GM21367 (cell line): ENCODE data around the gene OSTC.
A peak's percentile ranks its signal among the peaks of the same experiment; 100 is the strongest.
"Not testable (repeated sequence)": the region's sequence is repeated elsewhere in the genome, so short reads cannot be mapped to it uniquely, and the experiment has no call there.

Experiments
- ATAC-seq: cut with Tn5 transposase; IDR thresholded peaks from one replicate; pipeline ENCODE4 v1.9.1; 2021; ENCODE audit not compliant: unreplicated experiment

Gene OSTC

DNA sequence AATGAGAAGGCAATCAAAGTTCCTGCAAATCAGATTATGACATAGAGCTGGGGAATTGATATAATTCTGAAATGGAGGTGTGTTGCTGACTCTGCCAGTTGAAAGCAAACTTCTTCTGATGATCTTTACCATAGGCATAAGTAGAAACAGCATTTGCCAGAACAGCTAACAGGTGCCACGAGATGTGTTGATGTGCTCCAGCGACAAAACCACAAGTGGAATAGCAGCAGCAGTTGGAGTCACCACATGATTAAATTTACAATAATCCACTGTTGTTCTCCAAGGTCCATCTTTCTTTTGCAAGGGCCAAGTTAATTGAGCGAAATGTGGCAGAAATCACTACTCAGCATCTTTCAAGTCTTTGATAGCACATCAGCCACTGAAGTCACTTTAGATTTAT lies 3.7 kb upstream of the OSTC start:
- no peak for ATAC-seq

DNA sequence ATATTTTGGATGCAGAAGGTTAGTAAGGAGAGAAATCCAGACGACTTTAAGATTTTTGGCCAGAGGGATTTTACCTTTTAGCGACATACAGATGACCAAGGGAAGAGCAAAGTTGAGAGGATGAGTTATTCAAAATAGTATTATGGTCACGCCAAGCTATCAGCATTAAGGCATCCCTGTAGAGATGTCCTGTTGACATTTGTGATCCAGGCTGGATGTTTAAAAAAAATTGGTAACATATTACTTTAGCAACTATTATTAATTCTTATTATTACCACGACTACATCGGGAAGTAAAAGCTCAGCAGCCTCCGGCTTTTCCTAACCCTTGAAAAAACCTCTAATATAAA lies 562 bp upstream of the OSTC start:
- peak; percentile 4 for ATAC-seq

DNA sequence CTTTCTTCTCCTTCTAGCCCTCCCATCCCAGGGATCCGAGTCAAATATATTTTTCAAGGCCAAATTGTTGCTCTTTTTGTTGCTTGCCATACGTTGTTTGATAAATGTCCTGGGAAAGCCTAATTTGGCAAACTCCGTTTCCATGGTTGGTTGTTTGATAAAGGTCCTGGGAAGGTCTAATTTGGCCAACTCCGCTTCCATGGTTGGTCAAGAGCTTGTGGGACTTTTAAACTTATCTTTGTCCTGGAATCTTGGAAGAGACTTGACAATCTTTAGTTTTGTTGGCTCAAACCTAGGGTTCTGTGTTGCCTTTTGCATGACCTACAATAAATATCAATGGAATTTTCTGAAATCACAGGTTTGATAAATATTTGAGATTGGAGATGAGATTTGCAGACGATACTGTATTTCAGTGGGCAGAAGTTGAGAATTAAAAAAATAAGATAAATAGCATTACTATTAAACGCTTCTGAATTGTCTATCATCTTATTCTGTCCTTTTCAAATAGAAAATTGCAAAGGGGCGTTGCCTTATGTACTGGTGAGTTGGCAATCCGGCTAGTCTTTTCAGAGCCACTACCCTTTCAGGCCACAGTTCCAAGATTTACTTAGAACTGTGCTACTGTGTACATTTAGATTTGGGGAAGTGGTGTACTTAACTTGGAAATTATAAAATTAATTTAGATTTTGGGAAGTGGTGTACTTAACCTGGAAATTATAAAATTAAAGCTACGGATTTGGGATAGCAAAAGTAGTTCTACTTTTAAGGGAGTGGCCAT lies 804 bp downstream of the OSTC start:
- ATAC-seq: peak; percentile 28

DNA sequence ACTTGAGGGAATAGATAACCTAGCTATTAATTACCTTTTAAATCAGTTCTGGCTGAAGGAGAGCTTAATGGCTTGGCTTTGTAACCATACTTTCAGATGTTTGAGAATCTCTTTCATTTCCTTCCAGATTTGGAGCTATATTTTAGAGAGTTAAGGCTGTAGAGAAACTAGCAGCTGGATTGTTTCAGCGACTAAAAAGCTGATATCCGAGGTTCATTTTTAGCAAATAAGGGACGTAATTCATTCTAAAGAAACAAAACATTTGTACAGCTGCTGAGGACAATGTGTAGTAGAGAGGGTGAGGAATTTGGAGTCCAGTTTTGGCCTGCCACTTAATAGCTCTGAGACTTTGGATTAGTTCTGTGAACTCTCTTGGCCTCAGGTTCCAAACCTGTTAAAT lies 12.2 kb downstream of the OSTC start:
- no peak for ATAC-seq

DNA sequence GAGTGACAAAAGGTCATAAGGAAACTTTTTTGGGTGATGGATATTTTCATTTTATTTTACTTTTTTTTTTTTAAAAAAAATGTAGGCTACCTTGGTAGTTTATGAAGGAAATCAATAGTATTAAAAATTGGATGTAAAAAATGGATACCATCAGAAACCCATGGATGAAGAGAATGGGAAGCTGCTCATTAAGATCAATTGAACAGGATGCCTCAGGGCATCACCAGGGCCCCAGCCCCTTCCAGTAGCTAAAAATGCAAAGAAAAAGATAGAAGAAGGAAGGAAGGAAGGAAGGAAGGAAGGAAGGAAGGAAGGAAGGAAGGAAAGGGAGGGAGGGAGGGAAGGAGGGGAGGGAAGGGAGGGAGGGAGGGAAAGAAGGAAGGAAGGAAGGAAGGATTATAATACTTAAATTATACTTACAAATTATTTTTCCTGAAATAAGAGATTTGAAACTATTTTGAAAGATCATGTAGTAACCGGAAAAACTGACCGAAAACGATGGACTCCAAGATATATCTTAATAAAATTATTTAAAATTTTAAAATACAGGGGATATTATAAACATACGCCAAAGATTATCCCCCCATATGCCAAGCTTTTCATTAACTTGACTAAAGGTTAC lies 24.1 kb downstream of the OSTC start:
- no peak for ATAC-seq

DNA sequence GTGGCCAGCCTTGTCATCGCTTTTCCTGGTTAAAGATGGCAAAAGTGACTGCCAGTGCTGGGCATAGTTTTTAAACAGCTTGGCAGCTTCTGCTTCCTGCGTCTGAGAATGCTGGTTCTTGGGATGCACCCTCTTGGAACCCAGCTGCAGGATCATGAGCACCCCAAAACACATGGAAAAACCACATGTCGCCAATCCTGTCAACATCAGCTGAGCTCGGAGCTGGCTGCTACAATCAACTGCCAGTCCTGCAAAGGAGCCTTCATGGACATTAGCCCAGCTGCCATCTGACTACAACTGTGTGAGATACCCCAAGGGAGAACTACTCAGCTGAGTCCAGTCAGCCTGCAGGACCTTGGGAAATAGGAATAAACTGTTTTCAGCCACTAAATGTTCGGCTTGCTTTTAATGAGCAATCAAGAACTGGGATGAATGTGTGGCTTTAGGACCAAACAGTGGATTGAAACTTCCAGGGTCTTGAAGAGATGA lies 31.0 kb downstream of the OSTC start:
- ATAC-seq: no peak

DNA sequence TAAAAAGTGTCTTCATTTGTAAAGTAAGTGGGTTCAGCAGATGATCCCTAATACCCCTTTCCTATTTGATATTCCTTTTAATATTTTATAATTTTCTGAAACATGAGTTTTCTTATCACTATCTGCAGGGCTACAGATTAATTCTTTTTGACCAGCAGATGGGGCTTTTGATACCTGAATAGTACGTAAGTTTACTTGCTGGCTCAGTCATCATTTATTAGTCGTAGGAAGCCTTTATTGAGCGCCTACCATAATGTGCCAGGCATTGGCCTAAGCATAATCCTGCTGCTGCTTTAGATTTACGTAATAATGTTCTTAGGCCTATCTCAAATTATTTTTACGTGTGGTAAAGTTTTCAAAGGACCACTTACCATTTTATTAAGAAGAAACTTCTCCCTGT lies 33.1 kb downstream of the OSTC start:
- no peak for ATAC-seq

DNA sequence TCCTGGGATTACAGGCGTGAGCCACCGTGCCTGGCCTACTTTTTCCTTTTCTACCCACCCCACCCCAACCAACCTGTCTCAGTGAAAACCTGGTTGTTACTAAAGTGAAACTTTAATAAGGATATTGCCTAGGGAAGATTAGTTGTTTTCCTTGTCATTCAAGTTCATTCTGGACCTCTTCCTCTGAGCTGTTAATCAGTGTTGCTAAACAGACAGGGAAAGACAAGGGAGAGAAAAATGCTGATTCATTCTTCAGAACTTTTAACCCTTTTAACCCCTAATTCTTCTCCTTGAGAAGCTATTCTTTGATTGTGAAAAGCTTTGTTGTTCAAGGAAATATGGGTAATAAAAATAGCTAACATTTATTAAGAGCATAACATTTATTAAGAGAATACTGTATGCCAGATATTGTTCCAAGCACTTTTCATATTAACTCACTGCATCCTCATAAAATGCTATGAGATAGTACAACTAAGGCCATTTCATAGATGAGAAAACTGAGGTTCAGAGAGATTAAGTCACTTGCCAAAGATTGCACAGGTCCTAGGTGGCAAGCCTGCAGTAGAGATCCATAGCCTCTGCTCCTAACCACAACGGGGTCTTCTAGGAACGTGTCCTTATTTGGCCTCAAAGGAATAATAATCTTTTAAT lies 34.8 kb downstream of the OSTC start:
- ATAC-seq: no peak

DNA sequence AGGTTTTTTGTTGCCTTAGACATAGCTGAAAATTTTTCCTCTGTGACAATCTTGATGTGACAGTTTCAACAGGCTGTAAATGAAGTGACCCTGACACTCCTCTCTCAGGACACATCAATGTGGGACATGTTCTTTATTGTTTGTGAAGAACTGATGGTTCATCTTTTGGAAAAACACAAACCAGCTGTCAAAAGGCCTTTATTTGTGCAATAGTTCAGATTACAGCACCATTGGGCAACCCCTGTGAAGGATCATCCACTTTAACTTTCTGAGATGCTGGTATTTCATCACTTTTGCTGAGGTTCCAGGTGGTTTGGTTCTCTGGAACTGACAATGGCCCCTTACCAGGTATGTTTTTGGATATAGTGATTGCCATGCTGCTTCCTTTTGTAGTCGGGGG lies 40.3 kb downstream of the OSTC start:
- ATAC-seq: no peak

DNA sequence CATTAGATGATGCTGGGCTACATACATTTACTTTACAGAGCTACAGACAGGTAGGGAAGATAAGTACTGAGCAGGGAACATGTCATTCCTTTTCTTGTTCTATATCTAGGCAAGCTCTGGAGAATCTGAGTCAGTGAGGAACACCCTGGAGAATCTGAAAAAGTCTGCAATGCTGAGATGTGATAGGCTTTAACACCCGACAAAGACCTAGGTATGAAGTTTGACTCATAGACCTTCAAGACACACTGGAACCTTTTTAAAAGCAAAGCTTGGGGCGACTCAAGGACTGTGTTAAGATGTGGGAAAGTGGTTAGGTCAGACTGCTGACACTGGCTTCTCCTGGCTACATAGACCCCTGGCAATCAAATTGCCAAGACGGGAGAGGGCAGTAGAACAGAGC lies 42.8 kb downstream of the OSTC start:
- ATAC-seq: no peak

DNA sequence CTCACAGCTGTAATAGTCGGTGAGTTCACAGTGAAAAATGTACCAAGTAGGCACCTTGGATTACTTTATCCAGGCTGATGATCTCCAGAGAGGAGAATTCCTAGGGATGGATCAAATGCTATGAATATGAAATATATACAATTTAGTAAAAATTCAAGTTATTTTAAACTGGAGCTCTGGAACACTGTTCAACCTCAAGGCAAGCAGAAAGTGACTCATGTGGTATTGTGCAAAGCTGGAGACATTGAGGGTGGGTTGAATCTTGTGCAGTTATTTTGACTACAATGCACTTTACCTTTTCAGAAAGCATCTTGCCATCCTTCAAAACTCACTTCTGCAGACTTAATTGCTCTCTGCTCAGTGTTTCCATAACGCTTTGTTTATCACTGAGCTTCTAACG lies 43.4 kb downstream of the OSTC start:
- ATAC-seq: no peak

DNA sequence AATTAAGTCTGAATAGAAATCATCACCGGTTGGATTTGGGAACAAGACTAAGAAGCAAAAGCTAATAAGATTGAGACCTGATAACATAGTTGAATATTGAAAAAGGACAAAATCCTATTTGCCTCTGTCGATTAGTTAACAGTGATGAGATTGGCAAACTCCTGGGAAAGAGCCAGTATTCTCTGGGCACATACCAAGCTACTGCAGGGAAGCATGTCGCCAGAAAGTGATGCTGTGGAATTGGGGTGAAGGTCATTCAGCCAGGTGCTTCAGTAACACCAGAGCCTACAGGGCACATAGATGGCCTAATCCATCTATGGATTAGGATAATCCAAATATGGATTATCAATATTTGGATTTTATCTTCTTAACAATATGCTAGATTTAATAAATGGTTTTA lies 44.0 kb downstream of the OSTC start:
- no peak for ATAC-seq

DNA sequence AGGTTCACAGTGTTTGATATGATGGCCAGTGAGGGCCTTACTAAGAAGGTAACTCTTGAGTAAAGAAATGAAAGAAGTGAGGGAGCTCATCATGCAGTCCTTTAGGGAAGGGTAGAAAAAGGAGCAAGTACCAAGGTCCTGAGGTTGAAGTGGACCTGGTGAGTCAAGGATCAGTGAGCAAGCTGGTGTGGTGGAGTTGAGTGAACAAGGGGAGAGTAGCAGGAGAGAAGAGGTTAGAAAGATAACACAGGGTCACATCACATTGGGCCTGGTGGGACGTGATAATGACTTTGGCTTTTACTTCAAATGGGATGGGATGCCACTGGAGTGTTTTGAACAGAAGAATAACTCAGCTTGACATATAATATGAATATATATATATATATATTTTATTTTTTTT lies 44.7 kb downstream of the OSTC start:
- no peak for ATAC-seq

DNA sequence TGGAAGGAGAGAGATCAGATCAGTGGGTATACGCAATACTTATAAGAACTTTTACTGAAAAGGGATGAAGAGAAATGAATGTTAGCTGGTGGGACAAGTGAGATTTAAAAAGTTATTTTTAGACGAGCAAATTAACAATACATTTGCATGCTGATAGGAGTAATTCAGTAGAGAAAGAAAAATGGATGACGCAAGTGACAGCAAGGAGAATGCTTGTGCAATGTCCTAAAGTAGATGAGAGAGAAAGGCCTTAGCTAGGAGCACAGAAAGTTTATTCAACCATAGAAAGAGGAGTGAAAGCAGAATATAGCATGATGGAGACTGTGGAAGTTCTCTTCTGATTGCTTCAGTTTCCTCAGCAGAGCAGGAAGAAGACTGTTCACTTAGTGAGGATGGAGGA lies 45.8 kb downstream of the OSTC start:
- no peak for ATAC-seq

DNA sequence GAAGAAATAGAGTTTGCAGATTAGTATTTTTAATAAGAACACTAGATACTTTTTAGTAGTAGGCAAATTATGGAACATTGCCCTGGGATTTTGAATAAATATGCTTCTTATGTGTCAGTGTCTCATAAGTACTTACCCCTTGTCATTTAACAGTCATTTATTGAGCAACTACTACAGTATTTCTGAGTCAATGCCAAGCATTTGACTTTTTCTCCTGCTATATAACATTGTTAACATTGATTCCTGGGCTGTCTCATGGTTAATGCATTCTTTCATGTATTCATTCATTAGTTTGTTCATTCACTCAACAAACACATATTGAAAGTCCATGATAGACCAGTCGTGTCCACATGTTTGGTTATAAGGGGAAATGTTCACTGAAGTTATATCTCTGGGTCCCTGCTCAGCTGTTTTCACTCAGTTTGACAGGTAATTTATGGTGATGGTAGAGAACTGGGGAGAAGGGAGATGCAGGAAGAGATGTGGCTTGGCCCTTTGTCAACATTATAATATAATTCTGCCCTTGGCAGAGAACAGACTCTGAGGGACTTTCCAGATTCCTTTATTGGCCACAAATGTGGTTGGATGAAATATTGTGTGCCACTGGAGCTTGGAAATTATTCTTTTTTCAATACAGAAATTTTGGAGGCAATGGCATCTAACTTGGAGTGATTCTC lies 49.8 kb downstream of the OSTC start:
- ATAC-seq: no peak

DNA sequence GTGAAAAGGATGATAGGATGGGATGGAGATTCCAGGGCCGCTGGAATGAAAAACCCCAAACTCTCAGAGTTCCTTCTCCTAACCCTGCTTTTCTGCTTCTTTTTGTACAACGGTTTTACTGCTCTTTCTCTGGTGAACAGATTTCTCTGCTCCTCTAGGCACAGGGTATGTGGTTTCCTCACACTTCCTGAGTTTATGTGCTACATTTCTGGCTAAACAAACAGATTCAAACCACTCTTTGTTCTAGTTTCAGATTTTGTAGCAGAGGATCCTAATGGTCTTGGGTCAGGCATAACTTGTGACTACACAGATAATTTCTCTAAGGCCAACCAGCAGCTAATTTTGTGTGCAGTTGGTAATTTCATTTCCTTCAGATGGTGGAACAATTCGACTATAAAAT lies 52.6 kb downstream of the OSTC start:
- ATAC-seq: no peak

DNA sequence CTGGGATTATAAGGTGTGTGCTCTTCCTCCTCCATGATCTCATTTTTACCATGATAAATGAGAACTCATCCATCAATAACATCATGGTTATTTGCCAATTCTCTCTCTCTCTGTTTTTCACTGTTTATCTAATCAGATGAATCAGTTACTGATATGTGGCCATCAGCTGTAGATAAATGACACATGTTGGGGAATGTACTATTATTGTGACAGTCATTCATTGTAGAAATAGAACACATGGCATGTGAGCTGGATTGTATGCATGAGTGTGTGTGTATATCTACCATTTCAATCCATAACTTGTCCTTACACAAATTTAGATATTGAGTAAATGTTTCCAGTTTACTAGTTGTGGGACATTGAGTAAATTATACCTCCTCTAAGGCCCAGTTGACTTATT lies 53.0 kb downstream of the OSTC start:
- no peak for ATAC-seq

DNA sequence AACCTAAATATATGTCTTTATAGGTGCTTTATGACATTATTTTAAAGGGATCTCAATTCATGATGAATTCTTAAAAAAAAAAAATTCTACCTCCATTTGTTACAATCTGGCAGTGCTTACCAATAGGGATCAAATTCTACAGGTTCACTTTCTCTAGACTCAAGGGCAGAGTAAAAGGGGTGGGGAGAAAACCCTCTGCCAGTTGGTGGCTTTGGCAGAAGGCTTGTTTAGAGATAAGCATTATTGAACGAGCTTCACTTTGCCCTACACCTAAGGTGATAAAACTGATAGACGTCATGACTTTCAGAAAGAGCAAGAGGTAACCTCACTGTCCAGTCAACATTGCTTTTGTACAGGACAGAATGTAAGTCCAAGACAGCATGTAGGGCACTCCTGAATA lies 53.6 kb downstream of the OSTC start:
- no peak for ATAC-seq

DNA sequence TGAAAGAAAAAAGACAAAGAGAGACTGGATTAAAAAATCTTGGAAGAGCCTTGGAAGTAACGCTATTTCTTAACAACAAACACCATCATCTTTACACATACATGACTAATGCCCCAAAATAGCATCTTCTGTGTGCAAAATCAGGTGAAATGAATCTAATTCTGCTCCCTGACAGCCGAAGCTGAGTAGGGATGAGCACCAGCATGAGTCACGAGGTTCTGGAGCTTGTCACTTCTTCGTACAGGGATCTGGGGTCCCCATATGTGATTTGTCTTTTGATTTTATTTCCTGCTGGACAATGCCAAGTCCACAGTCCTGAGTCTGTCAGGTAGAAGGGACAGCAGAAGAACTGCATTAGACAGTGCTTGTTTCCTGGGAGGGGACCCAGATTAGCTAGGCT lies 55.9 kb downstream of the OSTC start:
- no peak for ATAC-seq

DNA sequence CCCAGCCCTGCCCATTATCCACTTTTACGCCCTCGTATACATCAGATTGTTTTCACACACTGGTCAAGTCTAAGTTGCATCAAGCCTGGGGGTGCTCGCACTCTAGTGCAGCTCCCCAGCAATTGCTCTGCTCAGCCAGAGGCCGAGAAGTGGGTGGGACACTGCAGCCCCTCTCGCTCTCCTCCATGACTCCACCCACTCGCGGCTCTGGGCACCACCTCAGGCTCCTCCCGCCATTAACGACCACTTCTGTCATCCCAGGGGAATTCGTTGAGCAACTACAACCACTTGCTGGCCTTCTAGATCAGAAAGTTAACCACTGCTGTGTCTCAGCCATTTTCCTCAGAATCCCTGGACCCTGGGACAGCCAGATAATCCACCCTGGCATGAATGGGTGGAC lies 58.8 kb downstream of the OSTC start:
- ATAC-seq: no peak

DNA sequence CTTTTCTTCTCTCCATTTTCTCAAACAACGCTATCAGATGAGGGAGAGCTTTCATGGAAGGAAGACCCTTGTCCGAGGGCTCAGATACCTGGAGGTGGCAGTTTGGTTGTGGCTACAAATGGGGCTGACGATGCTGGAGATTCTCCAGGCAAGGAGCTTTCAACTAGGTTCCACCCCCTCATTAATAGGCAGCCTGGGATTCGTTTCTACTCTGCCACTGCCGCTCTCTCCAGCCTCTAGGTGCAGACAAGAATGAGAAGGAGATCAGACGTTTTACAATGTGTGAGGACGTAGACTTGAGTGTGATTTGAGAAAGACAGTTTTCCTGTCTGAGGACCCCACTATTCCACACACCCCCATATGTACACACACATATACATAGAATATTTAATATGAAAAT lies 59.3 kb downstream of the OSTC start:
- ATAC-seq: no peak

DNA sequence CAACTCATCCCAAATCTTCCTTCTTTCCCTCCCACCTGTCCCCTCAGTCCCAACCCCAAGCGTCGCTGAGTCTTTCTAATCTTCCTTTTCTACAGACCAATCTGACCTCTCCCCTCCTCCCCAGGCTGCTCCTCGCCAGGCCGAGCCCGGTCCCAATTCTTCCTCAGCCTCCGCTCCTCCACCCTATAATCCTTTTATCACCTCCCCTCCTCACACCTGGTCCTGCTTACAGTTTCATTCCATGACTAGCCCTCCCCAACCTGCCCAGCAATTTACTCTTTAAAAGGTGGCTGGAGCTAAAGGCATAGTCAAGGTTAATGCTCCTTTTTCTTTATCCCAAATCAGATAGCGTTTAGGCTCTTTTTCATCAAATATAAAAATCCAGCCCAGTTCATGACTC lies 60.2 kb downstream of the OSTC start:
- ATAC-seq: not testable (repeated sequence)
